Stimulated activated CD4-positive, alpha-beta T cell treated with anti-CD3 and anti-CD28 coated beads, Interleukin-2, amount 100 ng/mL, for 24 hours (primary cell): ENCODE data around the gene HTR3C.
"Not testable (repeated sequence)": the region's sequence is repeated elsewhere in the genome, so short reads cannot be mapped to it uniquely, and the experiment has no call there.

Experiments
- DNase-seq, 2 donors: peaks; one replicate each; pipeline ENCODE4 v3.0.0-alpha.2; 2020

The HTR3C gene

DNA sequence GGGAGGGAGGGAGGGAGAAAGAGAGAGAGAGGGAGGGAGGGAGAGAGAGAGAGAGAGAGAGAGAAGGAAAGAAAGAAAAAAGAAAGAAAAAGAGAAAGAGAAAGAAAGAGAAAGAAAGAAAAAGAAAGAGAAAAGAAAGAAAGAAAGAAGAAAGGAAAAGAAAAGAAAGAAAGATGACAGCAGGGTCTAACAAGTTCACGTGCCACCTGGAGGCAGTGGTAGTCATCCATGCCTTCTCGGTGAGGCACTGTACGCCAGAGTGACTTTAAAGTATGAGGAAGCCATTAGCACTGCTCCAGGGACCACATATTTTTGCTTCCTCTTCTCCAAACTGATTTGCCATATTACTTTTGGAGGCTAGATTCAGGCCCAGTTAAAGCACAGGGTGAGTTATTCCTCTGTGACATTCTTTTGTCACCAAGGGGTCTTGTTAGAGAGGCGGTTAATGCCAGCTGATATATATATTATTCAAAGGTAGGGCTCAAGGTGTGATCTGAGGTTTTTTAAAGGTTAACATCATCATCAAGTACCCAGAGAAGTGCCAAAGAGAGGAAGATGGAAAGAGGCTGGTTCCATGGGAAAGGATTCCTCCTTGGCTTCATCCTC, 21.6 kb upstream of the HTR3C start, which contains the start of gene HTR3D:
TSS of gene HTR3D (plus strand) at position 556 of the 606 bp plus-strand sequence. CDS start at position 556, 0 bp downstream.
- no peak for DNase-seq

DNA sequence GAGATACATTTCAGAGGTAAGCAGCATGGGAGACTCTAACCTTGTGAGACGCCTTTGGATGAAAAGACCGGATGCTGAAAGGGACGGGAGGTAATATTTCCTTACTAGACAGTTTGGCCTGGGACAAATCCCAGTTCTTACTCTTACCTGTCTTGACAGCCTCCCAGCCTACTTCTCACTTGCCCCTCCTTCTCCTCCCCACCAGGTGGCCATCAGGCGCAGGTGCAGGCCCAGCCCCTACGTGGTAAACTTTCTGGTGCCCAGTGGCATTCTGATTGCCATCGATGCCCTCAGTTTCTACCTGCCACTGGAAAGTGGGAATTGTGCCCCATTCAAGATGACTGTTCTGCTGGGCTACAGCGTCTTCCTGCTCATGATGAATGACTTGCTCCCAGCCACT, 15.0 kb upstream of the HTR3C start:
- no peak for DNase-seq

GRCh38 chr3:184038307-184038706, 14.5 kb upstream of the HTR3C start:
- DNase-seq = not testable (repeated sequence)

GRCh38 chr3:184039414-184039813, 13.4 kb upstream of the HTR3C start:
- no peak for DNase-seq

DNA sequence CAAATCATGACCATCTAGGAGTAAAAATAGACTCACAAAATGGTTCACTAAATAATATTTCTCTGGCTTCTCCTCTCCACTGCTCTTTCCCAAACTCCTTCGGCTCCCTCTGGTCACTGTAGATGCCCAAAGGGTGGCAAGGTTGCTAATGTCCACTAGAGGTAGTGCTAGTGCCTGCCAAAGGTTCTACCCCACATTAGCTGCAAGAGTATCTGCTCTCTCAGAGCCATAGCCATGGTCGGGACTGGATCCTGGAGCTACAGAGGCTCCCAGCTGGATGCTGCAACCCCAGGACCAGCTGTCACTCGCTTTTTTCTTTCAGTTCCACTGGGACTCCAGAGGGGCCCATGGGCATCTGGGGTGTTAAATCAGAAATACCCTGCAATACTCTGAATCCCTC, 12.8 kb upstream of the HTR3C start:
- DNase-seq = no peak

GRCh38 chr3:184042617-184043016, 10.2 kb upstream of the HTR3C start:
- no peak for DNase-seq

DNA sequence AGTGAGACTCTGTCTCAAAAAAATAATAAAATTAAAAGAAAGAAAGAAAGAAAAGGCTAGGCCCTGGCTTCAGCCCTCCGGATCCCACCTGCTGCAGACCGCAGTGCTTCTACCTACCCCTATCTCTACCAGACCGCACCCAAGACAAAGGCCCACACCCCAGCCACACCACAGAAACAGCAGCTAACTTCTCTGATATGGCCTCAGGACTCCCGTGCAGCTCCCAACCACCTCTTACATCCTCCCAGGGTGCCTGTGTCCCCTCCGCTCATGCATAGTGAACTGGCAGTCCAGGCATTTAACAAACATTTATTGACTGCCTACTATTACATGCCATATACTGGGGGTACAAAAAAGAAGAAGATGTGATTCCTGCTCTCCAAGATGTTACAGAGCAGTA, 6.9 kb upstream of the HTR3C start:
- no peak for DNase-seq

DNA sequence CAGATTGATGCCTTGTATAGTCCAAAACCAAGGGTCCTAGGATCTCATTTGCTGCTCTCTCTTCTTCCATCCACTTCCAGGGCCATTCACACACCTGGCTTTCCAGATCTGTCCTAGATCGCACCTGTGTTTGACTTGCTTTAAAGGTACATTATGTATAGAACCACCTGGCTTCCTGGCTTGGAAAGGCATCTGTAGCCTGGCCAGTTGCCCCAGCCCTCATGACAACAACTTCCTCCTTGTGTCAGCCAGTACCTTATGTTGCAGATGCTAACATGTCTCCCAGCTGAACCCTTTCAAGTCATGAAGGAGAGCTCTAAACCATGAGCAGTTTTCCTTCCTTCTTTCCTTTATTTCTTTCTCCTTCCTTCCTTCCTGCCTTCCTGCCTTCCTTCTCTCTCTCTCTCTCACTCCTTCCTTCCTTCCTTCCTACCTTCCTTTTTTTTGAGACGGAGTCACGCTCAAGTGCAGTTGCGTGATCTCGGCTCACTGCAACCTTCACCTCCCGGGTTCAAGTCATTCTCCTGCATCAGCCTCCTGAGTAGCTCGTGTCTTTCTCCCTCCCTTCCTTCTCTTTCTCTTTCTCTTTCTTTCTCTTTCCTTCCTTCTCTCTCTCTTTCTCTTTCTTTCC, 2.5 kb upstream of the HTR3C start:
- DNase-seq = no peak

- DNase-seq = no peak
Observed at GRCh38 chr3:184058029-184058428, 5.2 kb downstream of the HTR3C start.

DNA sequence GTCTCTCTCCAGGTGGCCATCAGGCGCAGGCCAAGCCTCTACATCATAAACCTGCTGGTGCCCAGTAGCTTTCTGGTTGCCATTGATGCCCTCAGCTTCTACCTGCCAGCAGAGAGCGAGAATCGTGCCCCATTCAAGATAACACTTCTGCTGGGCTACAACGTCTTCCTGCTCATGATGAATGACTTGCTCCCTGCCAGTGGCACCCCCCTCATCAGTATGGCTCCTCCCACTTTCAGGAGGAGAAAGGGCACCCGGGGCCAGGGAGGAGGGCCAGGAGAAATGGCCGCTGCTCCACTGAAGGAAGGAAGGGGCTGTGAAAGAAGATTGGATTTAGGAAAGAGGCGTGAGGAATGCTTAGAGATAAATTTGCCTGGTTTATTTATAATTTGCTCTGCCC, 6.6 kb downstream of the HTR3C start:
- no peak for DNase-seq

- DNase-seq = no peak
Observed at GRCh38 chr3:184062637-184063036, 9.8 kb downstream of the HTR3C start.

DNA sequence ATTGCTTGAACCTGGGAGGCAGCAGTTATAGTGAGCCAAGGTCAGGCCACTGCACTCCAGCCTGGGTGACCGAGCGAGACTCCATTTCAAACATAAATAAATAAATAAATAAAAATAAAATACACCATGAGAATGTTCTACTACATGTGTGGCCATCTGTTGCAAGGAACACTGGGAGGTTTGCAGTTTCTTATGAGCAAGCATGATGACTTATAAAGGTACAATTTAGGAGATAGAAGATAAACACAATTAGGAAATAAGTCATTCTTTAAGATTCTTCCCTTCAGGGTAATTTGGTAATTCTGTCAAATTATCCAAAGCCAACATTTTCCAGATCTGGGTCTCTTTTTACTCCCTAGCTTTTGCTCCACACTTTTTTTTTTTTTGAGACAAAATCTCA, 13.4 kb downstream of the HTR3C start:
- DNase-seq = no peak

- no peak for DNase-seq
Observed at GRCh38 chr3:184067573-184068055, 14.8 kb downstream of the HTR3C start.

- no peak for DNase-seq
Observed at GRCh38 chr3:184068344-184068743, 15.5 kb downstream of the HTR3C start.

DNA sequence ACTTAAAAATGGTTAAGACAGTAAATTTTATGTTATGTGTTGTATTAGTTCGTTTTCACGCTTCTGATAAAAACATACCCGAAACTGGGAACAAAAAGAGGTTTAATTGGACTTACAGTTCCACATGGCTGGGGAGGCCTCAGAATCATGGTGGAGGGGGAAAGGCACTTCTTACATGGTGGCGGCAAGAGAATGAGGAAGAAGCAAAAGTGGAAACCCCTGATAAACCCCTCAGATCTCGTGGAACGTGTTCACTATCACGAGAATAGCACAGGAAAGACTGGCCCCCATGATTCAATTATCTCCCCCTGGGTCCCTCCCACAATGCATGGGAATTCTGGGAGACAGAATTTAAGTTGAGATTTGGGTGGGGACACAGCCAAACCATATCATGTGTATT, 18.3 kb downstream of the HTR3C start:
- DNase-seq = not testable (repeated sequence)

GRCh38 chr3:184073621-184074020, 20.8 kb downstream of the HTR3C start:
- DNase-seq = no peak

- DNase-seq = no peak
Observed at GRCh38 chr3:184075901-184076300, 23.1 kb downstream of the HTR3C start.

GRCh38 chr3:184077881-184078280, 25.0 kb downstream of the HTR3C start:
- no peak for DNase-seq

- DNase-seq = no peak
Observed at GRCh38 chr3:184078851-184079250, 26.0 kb downstream of the HTR3C start.

DNA sequence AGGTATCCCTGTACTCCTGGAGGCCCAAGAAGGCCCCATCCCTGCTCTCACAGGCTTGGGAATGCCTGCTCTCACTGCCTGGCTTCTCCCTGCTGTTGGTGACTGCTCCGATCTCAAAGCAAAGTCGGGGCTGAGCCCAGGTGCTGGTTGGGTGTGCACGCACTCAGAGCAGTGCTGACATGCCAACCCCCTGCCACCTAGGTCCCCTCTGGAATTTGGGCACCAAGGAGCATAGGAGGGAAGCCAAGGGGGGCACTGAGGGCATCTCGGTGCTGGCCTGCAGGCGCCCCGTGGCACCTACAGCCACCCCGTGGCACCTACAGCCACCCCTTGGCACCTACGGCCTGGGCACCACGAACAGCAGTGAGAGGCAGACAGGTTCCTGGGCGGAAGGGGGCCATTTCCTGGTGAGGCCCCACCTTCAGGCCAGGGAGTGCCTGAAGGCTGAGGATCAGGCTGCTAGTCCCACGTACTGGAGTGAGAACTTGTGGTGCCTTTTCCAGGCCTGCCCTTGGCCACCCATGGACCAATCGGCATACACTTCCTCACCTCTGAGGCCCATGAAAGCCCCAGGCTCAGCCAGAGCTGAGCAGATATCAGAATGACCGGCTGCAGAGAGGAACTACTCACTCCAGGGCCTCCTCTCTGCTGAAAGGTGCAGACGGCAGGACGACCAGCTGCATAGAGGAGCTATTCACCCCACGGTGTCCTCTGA, 28.4 kb downstream of the HTR3C start:
- DNase-seq = no peak

GRCh38 chr3:184082034-184082433, 29.2 kb downstream of the HTR3C start:
- no peak for DNase-seq

DNA sequence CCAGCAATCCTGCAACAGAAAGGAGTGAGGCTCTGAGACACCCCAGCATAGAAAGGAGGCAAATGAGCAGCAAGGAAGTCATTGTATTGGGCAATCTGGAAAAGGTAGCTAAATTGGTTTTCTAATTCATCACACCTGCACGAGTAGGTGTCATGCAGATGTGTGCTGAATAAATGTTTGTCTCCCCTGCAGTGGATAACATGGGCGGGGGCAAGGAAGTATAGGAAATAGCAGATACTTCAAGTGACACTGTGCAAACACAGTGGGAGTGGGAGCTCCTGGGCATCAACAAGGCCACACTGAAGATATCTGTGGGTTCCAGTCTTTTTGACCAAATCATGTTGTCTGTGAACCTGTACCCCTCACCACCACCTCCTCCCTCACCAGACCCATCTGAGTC, 29.6 kb downstream of the HTR3C start:
- no peak for DNase-seq

DNA sequence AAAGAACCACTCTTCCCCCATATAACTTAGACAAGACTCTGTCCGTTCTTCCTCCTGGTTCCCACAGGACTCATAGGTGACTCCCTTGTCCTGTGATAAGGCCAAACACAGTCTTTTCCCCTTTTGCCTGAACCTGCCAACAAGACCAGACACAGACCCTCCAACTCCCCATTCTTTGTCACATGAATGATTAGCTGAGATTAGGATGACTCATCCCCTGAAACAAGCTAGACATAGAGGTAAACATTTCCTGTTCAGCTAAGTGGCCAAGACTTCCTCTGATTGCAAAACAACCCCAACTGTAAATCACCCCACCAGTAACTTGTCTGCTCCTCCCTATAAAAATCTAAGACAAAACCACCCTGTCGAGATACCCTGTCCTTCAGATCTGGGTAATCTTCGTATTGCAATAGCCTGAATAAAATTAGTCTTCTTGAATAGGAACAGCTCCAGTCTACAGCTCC, 32.6 kb downstream of the HTR3C start:
- no peak for DNase-seq

DNA sequence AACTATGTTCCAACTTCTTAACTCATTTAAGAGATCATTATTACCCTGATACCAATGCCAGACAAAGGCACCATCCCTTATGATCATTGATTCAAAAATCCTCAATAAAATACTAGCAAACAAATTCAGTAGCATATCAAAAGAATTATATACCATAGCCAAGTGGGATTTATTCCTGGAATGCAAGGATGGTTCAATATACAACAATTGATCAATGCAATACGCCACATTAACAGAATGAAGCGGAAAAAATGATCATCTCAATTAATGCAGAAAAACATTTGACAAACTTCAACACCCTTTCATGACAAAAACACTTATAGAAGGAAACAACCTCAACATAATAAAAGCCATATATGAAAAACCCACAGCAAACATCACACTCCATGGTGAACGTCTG, 39.4 kb downstream of the HTR3C start:
- DNase-seq = no peak
